K562 (cell line): ENCODE results near the gene DNMT1. TPM values are rescaled to one million over a fixed set of nuclear protein-coding genes. Genes with fewer than 3 reads are reported as not detected.

Experiments
- ATF2 ChIP-seq: sonication (generic); formaldehyde crosslinking; IDR thresholded peaks from 2 replicates; pipeline ENCODE4 v1.8.1; 2022; ENCODE audit warnings: missing genetic modification reagents
- CUX1 ChIP-seq: fragments of 200-800 bp; sonication (Bioruptor generic); IDR thresholded peaks from 2 replicates; pipeline ENCODE4 v1.6.1; 2016; ENCODE audit warnings: missing genetic modification characterization, missing compliant biosample characterization
- ELF1 ChIP-seq: fragments of 200-800 bp; sonication (Bioruptor generic); IDR thresholded peaks from 2 replicates; pipeline ENCODE4 v1.6.1; 2016; ENCODE audit warnings: missing genetic modification characterization, missing compliant biosample characterization
- FOS ChIP-seq: IDR thresholded peaks from 3 replicates; pipeline ENCODE4 v1.6.1; 2011; ENCODE audit not compliant: insufficient read length; ENCODE audit errors: extremely low read depth
- FOXA1 ChIP-seq: fragments of 450-650 bp; IDR thresholded peaks from 2 replicates; pipeline ENCODE4 v1.6.1; 2016; ENCODE audit warnings: mild to moderate bottlenecking, borderline replicate concordance
- KDM1A ChIP-seq, 2 experiments: fragments of 450-650 bp; IDR thresholded peaks; 2 replicates each; pipeline ENCODE4 v1.6.1; 2016; ENCODE audit warnings: mild to moderate bottlenecking in 2 of 2
- MCM2 ChIP-seq: fragments of 450-650 bp; IDR thresholded peaks from 2 replicates; pipeline ENCODE4 v1.6.1; 2017; ENCODE audit warnings: low read depth, mild to moderate bottlenecking
- MTF1 ChIP-seq: fragments of 250-450 bp; sonication (Bioruptor Pico); IDR thresholded peaks from 2 replicates; pipeline ENCODE4 v1.9.0; 2021; ENCODE audit warnings: moderate library complexity, mild to moderate bottlenecking, inconsistent platforms, borderline replicate concordance
- NR1H2 ChIP-seq: sonication (generic); formaldehyde crosslinking; IDR thresholded peaks from 2 replicates; pipeline ENCODE4 v1.4.0; 2020; ENCODE audit warnings: mild to moderate bottlenecking, missing genetic modification reagents
- NR2C2 ChIP-seq, 2 experiments: fragments of 200-800 bp in 1 of 2; sonication (Bioruptor generic) in 1 of 2; sonication (generic) in 1 of 2; formaldehyde crosslinking in 1 of 2; IDR thresholded peaks; 2 replicates each; pipeline versions ENCODE4 v1.6.1 to v1.8.0; 2016 to 2022; ENCODE audit warnings: mild to moderate bottlenecking in 1 of 2, missing compliant biosample characterization in 1 of 2, missing genetic modification characterization in 1 of 2, missing genetic modification reagents in 1 of 2
- PPARD ChIP-seq: fragments of 250-450 bp; sonication (Bioruptor Pico); IDR thresholded peaks from 2 replicates; pipeline ENCODE4 v1.8.0; 2022; ENCODE audit warnings: inconsistent platforms, mild to moderate bottlenecking, moderate library complexity
- PTBP1 ChIP-seq: fragments of 200-400 bp; formaldehyde crosslinking; IDR thresholded peaks from 2 replicates; pipeline ENCODE4 v1.6.1; 2017; ENCODE audit warnings: low read depth, low read length
- RHOXF2B ChIP-seq: fragments of 250-450 bp; sonication (Bioruptor Pico); conservative IDR thresholded peaks from 2 replicates; pipeline ENCODE4 v1.5.1; 2021
- SNIP1 ChIP-seq: fragments of 450-650 bp; IDR thresholded peaks from 2 replicates; pipeline ENCODE4 v1.7.1; 2017; ENCODE audit warnings: low read depth, mild to moderate bottlenecking
- SRSF3 ChIP-seq: fragments of 200-400 bp; formaldehyde crosslinking; IDR thresholded peaks from 2 replicates; pipeline ENCODE4 v1.6.1; 2016; ENCODE audit warnings: mild to moderate bottlenecking, low read length, moderate library complexity; ENCODE audit not compliant: insufficient read depth
- XRCC3 ChIP-seq: fragments of 450-650 bp; IDR thresholded peaks from 2 replicates; pipeline ENCODE4 v1.6.1; 2017; ENCODE audit warnings: mild to moderate bottlenecking, moderate library complexity
- ZBTB43 ChIP-seq: sonication (generic); formaldehyde crosslinking; IDR thresholded peaks from 2 replicates; pipeline ENCODE4 v1.8.0; 2023; ENCODE audit warnings: mild to moderate bottlenecking, missing genetic modification reagents
- ZEB2 ChIP-seq: fragments of 450-650 bp; IDR thresholded peaks from 2 replicates; pipeline ENCODE4 v1.6.1; 2016
- ZNF212 ChIP-seq: fragments of 450-650 bp; formaldehyde crosslinking; IDR thresholded peaks from 2 replicates; pipeline ENCODE4 v1.4.0; 2020; ENCODE audit warnings: mild to moderate bottlenecking
- ZNF449 ChIP-seq: fragments of 250-450 bp; sonication (Bioruptor Pico); IDR thresholded peaks from 2 replicates; pipeline ENCODE4 v1.8.0; 2022; ENCODE audit warnings: moderate library complexity, mild to moderate bottlenecking, inconsistent platforms
- ZSCAN29 ChIP-seq: fragments of 450-650 bp; IDR thresholded peaks from 2 replicates; pipeline ENCODE4 v1.6.1; 2017
- polyA plus RNA-seq, 8 experiments: library from polyadenylated mRNA; depleted of rRNA in 4 of 8; stranded (reverse) in 5 of 8; unstranded in 3 of 8; fragments of >200 nt; fragmentation: Nextera tagmentation in 2 of 8; fragmentation: Illumina TruSeq in 1 of 8; extraction: Ambion mirVana in 2 of 8; extraction: Trizol in 1 of 8; gene quantifications; 2 replicates each; pipeline versions ENCODE4 v1.2.1 to v1.2.3, GENCODE V29; 2011 to 2014; ENCODE audit warnings: inconsistent platforms in 1 of 8, missing spikeins in 1 of 8
- total RNA-seq, 7 experiments: library from RNA; depleted of rRNA in 6 of 7; stranded (reverse); fragments of >200 nt in 6 of 7; fragmentation: Illumina TruSeq in 2 of 7; extraction: Trizol in 2 of 7; gene quantifications; 2 replicates each; pipeline versions ENCODE4 v1.2.1 to v1.2.3, GENCODE V29; 2011 to 2021; ENCODE audit warnings: low replicate concordance in 1 of 7

Gene DNMT1
- total and polyA plus RNA-seq, 9 of the 15 experiments (the other 6 are each of a cell fraction or from before 2014, with no cell fraction given): 80.1 to 271 (median 121) TPM

GRCh38 chr19:10182847-10183246, 11.9 kb downstream of the DNMT1 start (continued):
- 0 out of 2 replicates have a peak, but pooled peaks have one; percentile 36 for TF ChIP-seq PPARD (CRISPR knock-in tag)
- no peak for TF ChIP-seq RHOXF2B (CRISPR knock-in tag)
- TF ChIP-seq ZNF212 (CRISPR knock-in tag): no peak
- no peak for TF ChIP-seq XRCC3
- no peak for TF ChIP-seq PTBP1
- no peak for TF ChIP-seq ELF1 (tag)
- no peak for TF ChIP-seq CUX1 (CRISPR knock-in tag)
- no peak for TF ChIP-seq KDM1A (IDR thresholded peaks at IDR 0.05)
- no peak for TF ChIP-seq ZEB2
- TF ChIP-seq MTF1 (CRISPR knock-in tag): peak; percentile 85; the same call in 1 of the 2 replicates
- no peak for TF ChIP-seq SNIP1
- no peak for TF ChIP-seq ZBTB43 (CRISPR knock-in tag)
- TF ChIP-seq NR1H2 (CRISPR knock-in tag): no peak
- TF ChIP-seq ZSCAN29: no peak
- no peak for TF ChIP-seq ATF2
- no peak for TF ChIP-seq NR2C2 (CRISPR knock-in tag; IDR thresholded peaks at IDR 0.05)
- TF ChIP-seq NR2C2 (tag; IDR thresholded peaks at IDR 0.05): no peak
- no peak for TF ChIP-seq SRSF3
- no peak for TF ChIP-seq FOS
- no peak for TF ChIP-seq MCM2
- peak; percentile 84 for TF ChIP-seq ZNF449 (CRISPR knock-in tag)
- TF ChIP-seq FOXA1: no peak
